Muscle of leg (tissue), 11 donors: Measurements from ENCODE around the gene AQP1. TPM values are rescaled to one million over a fixed set of nuclear protein-coding genes. Genes with fewer than 3 reads are reported as not detected.

Experiments used
- DNase-seq: peaks from one replicate; pipeline ENCODE4 v3.0.0; 2013
- H3K27ac ChIP-seq: one replicate; pipeline ENCODE4 v1.5.1; 2013; ENCODE audit warnings: mild to moderate bottlenecking, low read length, control low read depth
- H3K27me3 ChIP-seq: one replicate; pipeline ENCODE4 v1.6.1; 2013; ENCODE audit warnings: low read length; ENCODE audit not compliant: control insufficient read depth, insufficient read depth
- H3K36me3 ChIP-seq: one replicate; pipeline ENCODE4 v1.6.1; 2013; ENCODE audit warnings: low read length; ENCODE audit not compliant: control insufficient read depth, insufficient read depth
- H3K4me1 ChIP-seq: one replicate; pipeline ENCODE4 v1.6.1; 2013; ENCODE audit warnings: low read length; ENCODE audit not compliant: control insufficient read depth, insufficient read depth
- H3K4me3 ChIP-seq: one replicate; pipeline ENCODE4 v1.5.1; 2013; ENCODE audit warnings: low read length, control low read depth
- H3K9me3 ChIP-seq: replicated peaks from 2 replicates; pipeline ENCODE4 v1.6.1; 2013; ENCODE audit warnings: low read depth, low read length; ENCODE audit not compliant: control insufficient read depth
- WGBS: methylation state at CpG from one replicate; pipeline ENCODE4 v1.1.5; 2013; ENCODE audit warnings: missing lambda C conversion rate; ENCODE audit not compliant: insufficient coverage; 5-methylcytosine and 5-hydroxymethylcytosine counted together
- polyA plus RNA-seq, 8 donors: library from polyadenylated mRNA; unstranded; fragments of 120-200 nt; gene quantifications; one replicate each; pipeline versions ENCODE4 v1.2.1 to v1.2.3, GENCODE V29; 2013; ENCODE audit warnings: inconsistent platforms in 1 of 8, low replicate concordance in 1 of 8; ENCODE audit not compliant: insufficient read length in 8 of 8, insufficient read depth in 1 of 8
- total RNA-seq: library from RNA; stranded (reverse); fragments of 120-200 nt; gene quantifications from one replicate; pipeline ENCODE4 v1.2.4, GENCODE V29; 2013

The AQP1 gene
- total and polyA plus RNA-seq, 9 donors = 76.5 to 109 (median 87.6) TPM

- Histone ChIP-seq H3K36me3 (peaks cover 2% of the 10 kb centered on the region), H3K27me3 (no peaks in the 10 kb centered on the region), H3K27ac (peak overlapping the region; percentile 84), H3K4me1 (peaks cover 50% of the 10 kb centered on the region), H3K4me3 (no peak overlapping the region), H3K9me3 (peaks cover 4% of the 10 kb centered on the region)
- peak; percentile 85 for DNase-seq
- 61% methylated on average over 22 of the region's 24 CpGs for WGBS
These were observed 19.7 kb downstream of the AQP1 start for GRCh38 chr7:30931161-30931928.

GRCh38 chr7:30931929-30932540, 20.4 kb downstream of the AQP1 start:
- H3K27ac ChIP-seq = peak overlapping the region; percentile 84
- H3K9me3 ChIP-seq = peaks cover 2% of the 10 kb centered on the region
- peaks cover 50% of the 10 kb centered on the region for H3K4me1 ChIP-seq
- DNase-seq = no peak
- H3K27me3 ChIP-seq = no peaks in the 10 kb centered on the region
- WGBS = 75% methylated on average over 7 of the region's 9 CpGs
- H3K36me3 ChIP-seq = no peaks in the 10 kb centered on the region
- no peak overlapping the region for H3K4me3 ChIP-seq

GRCh38 chr7:30932562-30932961, 20.9 kb downstream of the AQP1 start:
- DNase-seq = no peak
- no peaks in the 10 kb centered on the region for H3K27me3 ChIP-seq
- no peak overlapping the region for H3K4me3 ChIP-seq
- H3K36me3 ChIP-seq = no peaks in the 10 kb centered on the region
- H3K27ac ChIP-seq = peak overlapping the region; percentile 29
- H3K9me3 ChIP-seq = no peaks in the 10 kb centered on the region
- WGBS = 59% methylated on average over 3 of the region's 6 CpGs
- peaks cover 52% of the 10 kb centered on the region for H3K4me1 ChIP-seq

- H3K9me3 ChIP-seq = no peaks in the 10 kb centered on the region
- WGBS = 70% methylated on average over 23 of the region's 26 CpGs
- no peak for DNase-seq
- H3K27ac ChIP-seq = no peak overlapping the region
- no peaks in the 10 kb centered on the region for H3K36me3 ChIP-seq
- H3K4me1 ChIP-seq = peaks cover 54% of the 10 kb centered on the region
- no peak overlapping the region for H3K4me3 ChIP-seq
- H3K27me3 ChIP-seq = no peaks in the 10 kb centered on the region
These were observed 21.7 kb downstream of the AQP1 start for GRCh38 chr7:30933124-30933974.

- no peak for DNase-seq
- Histone ChIP-seq H3K27me3 (no peaks in the 10 kb centered on the region), H3K9me3 (no peaks in the 10 kb centered on the region), H3K4me1 (peaks cover 58% of the 10 kb centered on the region), H3K36me3 (no peaks in the 10 kb centered on the region), H3K27ac (no peak overlapping the region), H3K4me3 (no peak overlapping the region)
- WGBS = 73% methylated on average over 5 of the region's 5 CpGs
These were observed 22.6 kb downstream of the AQP1 start for GRCh38 chr7:30934225-30934624.

- Histone ChIP-seq H3K27ac (no peak overlapping the region), H3K36me3 (no peaks in the 10 kb centered on the region), H3K27me3 (no peaks in the 10 kb centered on the region), H3K4me1 (peaks cover 51% of the 10 kb centered on the region), H3K4me3 (no peak overlapping the region), H3K9me3 (no peaks in the 10 kb centered on the region)
- 78% methylated on average over 4 of the region's 6 CpGs for WGBS
- DNase-seq = no peak
These were observed 23.3 kb downstream of the AQP1 start for GRCh38 chr7:30934732-30935568.

- Histone ChIP-seq H3K4me1 (peaks cover 48% of the 10 kb centered on the region), H3K27me3 (no peaks in the 10 kb centered on the region), H3K4me3 (no peak overlapping the region), H3K9me3 (no peaks in the 10 kb centered on the region), H3K27ac (no peak overlapping the region), H3K36me3 (no peaks in the 10 kb centered on the region)
- no peak for DNase-seq
- WGBS = 100% methylated on average over 1 of the region's 3 CpGs
These were observed 23.9 kb downstream of the AQP1 start for GRCh38 chr7:30935569-30935877.

- no peaks in the 10 kb centered on the region for H3K9me3 ChIP-seq
- H3K27me3 ChIP-seq = no peaks in the 10 kb centered on the region
- H3K27ac ChIP-seq = no peak overlapping the region
- peaks cover 36% of the 10 kb centered on the region for H3K4me1 ChIP-seq
- no peaks in the 10 kb centered on the region for H3K36me3 ChIP-seq
- H3K4me3 ChIP-seq = no peak overlapping the region
- DNase-seq = no peak
These were observed 25.1 kb downstream of the AQP1 start for GRCh38 chr7:30936650-30937245.

GRCh38 chr7:30937416-30937815, 25.8 kb downstream of the AQP1 start:
- WGBS = 42% methylated on average over 2 of the region's 3 CpGs
- DNase-seq = no peak
- no peak overlapping the region for H3K27ac ChIP-seq

More at GRCh38 chr7:30937416-30937815, 25.8 kb downstream of the AQP1 start:
- Histone ChIP-seq H3K36me3 (no peaks in the 10 kb centered on the region), H3K9me3 (no peaks in the 10 kb centered on the region), H3K4me1 (peaks cover 29% of the 10 kb centered on the region), H3K27me3 (no peaks in the 10 kb centered on the region), H3K4me3 (no peak overlapping the region)
